Myometrial cell (primary cell): Measurements from ENCODE around the gene USP12. TPM values are rescaled to one million over a fixed set of nuclear protein-coding genes. Genes with fewer than 3 reads are reported as not detected.

Source experiments
- total RNA-seq: library from RNA; depleted of rRNA; stranded (reverse); fragments of >200 nt; gene quantifications from 2 replicates; pipeline ENCODE4 v1.2.3, GENCODE V29; 2015

USP12 gene, protein sequence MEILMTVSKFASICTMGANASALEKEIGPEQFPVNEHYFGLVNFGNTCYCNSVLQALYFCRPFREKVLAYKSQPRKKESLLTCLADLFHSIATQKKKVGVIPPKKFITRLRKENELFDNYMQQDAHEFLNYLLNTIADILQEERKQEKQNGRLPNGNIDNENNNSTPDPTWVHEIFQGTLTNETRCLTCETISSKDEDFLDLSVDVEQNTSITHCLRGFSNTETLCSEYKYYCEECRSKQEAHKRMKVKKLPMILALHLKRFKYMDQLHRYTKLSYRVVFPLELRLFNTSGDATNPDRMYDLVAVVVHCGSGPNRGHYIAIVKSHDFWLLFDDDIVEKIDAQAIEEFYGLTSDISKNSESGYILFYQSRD
- total RNA-seq = 9.0 and 9.5 TPM in 2 replicates

DNA sequence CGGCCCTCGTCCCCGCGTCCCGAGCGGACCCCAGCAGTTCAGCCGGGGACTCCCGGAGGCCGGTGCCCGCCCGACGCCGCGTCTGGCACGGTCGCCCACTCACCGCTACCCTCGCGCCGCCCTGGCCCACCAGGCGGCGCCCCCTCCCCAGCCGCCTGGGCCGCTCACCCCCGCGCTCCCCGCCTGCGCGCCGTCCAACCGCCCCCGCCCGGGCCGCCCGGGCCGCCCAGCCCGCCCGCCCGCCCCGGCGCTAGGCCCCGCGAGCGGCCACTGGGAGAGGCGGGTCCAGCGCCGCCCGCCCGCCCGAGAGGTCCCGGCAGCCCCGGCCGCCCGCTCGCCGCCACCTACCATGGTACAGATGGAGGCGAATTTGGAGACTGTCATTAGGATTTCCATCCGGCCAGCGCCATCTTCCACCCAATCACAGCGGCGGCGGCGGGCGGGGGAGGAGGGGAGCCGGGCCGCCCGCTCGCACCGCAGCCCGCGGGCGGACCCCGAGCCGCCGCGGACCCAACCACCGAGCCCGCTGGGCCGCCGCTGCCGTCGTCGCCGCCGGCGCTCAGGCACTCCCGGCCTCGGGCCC lies at the start of gene USP12:
Gene USP12, minus strand, starts transcription at position 568 of the 583 bp plus-strand sequence. Its CDS starts 172 bp downstream, at position 396.

Other genes with a start within 250 kb of the USP12 start
- 1,188 and 1,204 TPM in 2 replicates for gene RPL21, start 79.7 kb upstream of the USP12 start, total RNA-seq
- 56.9 and 66.6 TPM in 2 replicates for gene RASL11A, start 99.0 kb upstream of the USP12 start, total RNA-seq